GM19351 (cell line): ENCODE data around the gene SCN5A.
A peak's percentile ranks its signal among the peaks of the same experiment; 100 is the strongest.

ENCODE experiments used
- ATAC-seq: cut with Tn5 transposase; IDR thresholded peaks from one replicate; pipeline ENCODE4 v1.9.1; 2021; ENCODE audit warnings: mild to moderate bottlenecking, moderate library complexity; ENCODE audit not compliant: unreplicated experiment

Gene SCN5A

DNA sequence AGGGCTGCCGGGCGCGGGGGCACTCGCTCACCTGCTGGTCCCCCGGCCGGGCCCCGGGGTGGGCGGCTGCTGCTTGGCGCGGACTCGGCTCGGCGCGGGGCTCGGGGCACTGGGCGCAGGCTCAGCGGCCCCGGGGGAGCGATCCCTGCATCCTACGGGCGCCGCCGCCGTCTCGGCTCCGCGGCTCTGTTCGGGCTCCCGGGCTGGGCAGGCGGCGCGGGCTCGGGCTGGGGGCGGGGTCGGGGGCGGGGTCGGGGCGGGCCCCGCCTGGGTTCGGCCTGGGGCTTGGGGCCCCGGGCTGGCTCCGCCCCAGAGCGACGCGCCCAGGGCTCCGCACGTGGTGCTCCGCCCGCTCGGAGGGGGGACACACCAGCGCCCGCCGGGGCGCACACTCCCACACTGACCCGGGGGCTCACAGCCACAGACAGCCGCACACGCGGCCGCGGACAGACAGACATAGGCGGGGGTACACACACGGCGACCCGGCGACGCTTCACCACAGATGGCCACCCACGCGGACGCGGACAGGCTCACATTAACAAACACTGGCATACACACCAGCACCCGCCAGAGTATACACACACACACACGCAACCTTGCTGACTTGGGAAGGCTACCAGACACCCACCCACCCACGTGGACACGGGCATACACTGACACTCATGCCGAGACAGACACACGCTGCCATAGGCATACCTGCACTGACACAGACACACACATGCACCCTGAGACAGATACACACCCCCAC lies at the start of gene SCN5A:
Gene SCN5A (minus strand): TSS at position 188 of the 748 bp plus-strand sequence. CDS start 16,380 bp downstream, outside the sequence.
- peak; percentile 59 for ATAC-seq

DNA sequence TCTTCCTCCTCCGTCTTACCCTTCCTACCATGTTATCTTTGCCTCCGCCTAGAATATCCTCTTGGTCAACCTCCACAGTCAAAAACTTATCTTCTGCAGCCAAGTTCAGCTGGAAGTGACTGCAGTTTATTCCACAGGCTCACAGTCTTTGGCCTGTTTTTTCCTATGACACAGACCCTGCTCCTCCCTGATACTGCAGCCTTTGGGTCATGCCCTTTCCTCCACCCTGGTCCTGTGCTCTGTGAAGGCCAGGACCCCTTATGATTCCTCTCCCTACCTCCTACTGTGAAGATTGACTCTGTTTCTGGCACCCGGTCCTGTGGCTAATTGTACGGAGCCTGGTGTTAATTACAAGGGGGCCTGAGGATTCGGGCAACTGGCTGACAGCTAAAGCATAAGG lies 49.3 kb upstream of the SCN5A start:
- no peak for ATAC-seq

DNA sequence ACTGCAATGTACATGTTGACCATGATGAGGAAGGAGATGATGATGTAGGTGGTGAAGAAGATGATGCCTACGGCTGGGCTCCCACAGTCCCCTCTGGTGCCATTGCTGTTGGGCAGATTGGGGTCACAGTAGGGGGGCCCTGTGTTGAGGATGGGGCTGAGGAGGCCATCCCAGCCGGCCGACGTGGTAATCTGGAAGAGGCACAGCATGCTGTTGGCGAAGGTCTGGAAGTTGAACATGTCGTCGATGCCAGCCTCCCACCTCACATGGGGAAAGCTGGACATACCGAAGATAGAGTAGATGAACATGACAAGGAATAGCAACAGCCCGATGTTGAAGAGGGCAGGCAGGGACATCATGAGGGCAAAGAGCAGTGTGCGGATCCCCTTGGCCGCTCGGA lies 48.6 kb upstream of the SCN5A start:
- no peak for ATAC-seq

DNA sequence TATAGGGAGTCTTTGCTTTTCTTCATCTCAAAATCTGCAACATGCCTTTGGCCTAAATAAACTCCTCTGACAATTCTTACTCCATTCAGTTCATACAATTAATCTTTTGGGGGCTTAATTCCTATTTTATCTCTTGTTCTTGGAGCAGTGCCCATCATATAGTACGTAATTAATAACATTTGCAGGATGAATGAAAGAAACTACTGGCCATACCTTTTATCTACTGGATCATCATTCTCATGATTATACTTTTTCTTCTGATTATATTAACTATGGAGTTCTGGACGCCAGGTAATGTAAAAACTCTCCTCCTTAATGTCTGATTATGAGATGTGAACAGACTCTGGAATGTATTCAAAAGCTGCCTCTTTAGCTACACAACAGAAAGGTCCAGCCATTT lies 46.5 kb upstream of the SCN5A start:
- ATAC-seq, result no peak

DNA sequence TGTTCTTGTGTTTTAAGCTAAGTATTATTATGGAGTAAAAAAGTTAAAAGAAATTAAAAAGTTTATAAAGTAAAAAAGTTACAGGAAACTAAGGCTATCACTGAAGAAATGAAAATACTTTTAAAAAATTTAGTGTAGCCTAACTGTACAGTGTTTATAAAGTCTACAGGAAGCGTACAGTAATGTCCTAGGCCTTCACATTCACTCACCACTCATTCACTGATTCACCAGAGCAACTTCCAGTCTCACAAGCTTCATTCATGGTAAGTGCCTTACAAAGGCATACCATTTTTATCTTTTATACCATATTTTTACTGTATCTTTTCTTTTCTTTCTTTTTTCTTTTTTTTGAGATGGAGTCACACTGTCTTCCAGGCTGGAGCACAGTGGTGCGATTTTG lies 40.7 kb upstream of the SCN5A start:
- ATAC-seq, result no peak

DNA sequence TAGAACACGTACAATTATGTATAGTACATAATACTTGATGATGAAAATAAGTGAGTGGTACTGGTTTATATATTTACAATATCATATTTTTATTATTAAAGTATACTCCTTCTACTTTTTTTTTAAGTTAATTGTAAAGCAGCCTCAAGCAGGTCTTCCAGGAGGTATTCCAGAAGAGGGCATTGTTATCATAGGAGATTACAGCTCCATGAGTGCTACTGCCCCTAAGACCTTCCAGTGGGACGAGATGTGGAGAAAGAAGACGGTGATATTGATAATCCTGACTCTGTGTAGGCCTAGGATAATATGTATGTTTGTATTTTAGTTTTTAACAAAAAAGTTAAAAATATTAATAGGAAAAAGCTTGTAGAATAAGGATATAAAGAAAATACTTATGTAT lies 40.3 kb upstream of the SCN5A start:
- ATAC-seq, result no peak

DNA sequence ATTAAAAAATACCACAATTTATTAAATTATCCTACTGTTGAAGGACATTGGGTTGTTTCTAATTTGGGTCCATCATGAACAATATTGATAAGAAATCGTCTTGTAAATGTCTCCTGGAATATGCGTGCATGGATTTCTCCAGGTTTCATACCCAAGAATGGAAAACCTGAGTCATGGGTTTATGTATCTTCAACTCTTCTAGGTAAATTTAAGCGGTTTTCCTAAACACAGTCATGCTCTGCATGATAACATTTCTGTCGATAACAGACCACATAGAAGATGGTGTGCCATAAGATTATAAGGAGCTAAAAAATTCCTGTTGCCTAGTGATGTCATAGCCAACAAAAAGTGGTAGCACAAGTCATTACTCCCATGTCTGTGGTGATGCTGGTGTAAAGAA lies 39.9 kb upstream of the SCN5A start:
- no peak for ATAC-seq

DNA sequence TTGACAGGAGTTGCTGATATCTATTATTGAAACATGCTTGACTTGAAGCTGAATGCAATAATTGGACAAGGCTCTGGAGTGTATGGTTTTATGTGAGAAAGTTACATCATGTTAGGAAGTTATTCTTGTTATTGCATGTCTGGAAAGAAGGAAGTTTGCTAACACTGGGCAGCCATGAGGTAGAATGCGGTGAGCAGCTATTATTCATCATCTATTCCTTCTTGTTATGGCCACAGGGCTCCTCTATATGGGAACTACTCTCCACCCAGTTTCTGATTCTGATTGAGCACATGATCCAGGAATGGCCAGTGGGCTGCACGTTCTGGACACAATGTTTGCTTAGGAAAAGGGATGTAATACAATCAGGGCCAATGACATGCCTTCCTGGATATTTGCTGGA lies 37.8 kb upstream of the SCN5A start:
- no peak for ATAC-seq

DNA sequence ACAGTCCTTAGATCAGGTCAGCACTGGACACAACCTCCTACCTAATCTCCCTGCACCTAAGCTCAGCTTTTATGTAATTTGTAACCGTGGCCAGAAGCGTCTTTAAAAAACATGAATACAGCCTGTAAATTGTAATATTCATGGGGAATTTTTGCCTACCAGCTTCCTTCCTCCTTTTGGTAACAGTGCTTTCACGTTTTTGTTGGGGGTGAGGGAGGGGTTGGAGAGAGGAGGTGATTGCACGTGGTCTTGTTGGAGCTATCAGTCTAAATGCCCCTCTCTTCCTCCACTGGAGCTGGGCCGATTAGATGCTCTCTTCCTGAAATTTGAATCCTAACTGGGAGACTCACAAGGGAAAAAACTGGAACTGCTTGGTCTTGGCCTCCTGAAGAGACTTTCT lies 35.1 kb upstream of the SCN5A start:
- no peak for ATAC-seq

DNA sequence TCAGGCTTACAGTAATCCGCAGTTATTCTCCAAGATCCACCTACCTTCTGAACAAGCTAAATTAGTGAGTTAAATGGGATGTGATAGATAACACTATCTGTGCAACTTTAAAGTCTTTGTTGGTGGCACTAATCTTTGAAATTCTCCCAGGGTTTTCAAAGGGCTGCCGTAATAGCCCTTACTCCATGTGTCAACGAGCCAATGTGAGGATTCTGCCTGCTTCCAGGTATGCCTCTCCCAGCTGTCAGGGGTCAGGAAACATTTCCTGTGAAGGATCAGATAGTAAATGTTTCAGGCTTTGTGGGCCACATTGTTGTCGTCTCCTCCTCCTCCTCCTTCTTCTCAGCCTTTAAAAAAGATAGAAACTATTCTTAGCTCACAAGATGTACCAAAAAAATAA lies 20.2 kb upstream of the SCN5A start:
- no peak for ATAC-seq

DNA sequence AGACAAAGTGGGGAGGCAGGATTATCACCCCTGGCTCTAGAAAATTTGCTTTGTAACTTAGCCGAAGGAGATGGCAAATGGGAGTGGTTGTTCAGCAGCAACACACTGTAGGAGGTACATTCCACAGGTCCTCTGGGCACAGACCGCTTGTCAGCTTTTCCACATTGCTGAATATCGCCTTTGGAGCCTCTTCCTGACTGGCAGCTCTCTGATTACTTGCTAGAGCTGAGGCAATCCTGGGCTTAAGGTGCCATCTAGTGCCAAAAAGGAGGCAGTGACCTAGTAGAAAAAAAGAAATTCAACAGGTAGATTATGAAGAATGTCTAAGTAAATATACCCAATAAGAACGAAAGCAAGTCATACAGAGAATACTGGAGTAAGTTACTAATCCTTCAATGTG lies 13.1 kb upstream of the SCN5A start:
- no peak for ATAC-seq

DNA sequence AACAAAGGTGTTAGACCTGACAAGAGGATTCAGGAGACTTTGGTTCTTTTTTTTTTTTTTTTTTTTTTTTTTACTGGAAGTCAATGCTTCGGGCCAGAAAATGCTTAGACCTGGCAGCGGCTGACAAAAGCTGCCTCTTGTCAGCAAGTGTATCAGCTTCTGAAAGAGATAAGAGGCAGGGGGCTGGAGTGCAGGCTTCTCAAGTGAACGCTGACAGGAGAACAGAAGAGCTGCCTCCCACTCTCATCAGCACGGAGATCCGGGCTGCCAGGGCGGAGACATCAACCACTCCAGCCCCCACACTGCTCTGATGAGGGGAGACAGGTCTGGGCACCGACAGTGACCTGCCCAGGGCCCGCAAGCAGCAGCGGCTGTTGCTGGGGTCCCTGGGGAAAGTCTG lies 9.4 kb upstream of the SCN5A start:
- no peak for ATAC-seq

DNA sequence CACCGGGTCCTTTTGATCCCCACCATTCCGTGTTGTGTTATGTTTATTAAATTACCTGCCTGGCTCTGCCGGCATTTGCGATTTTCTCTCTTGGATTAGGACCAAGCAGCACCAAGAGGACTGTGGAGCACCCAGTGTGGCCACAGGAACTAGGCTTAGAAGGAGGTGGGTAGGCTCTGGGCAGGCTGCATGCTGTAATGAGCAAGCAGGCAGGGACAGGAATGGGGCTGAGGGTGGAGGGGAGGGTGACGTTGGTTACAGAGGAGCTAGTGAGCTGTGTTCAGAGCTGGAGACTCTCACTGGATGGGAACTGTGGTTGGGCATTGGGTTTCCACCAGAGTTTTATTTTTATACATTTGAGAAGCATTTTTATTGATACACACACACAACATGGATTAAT lies 7.9 kb upstream of the SCN5A start:
- no peak for ATAC-seq

DNA sequence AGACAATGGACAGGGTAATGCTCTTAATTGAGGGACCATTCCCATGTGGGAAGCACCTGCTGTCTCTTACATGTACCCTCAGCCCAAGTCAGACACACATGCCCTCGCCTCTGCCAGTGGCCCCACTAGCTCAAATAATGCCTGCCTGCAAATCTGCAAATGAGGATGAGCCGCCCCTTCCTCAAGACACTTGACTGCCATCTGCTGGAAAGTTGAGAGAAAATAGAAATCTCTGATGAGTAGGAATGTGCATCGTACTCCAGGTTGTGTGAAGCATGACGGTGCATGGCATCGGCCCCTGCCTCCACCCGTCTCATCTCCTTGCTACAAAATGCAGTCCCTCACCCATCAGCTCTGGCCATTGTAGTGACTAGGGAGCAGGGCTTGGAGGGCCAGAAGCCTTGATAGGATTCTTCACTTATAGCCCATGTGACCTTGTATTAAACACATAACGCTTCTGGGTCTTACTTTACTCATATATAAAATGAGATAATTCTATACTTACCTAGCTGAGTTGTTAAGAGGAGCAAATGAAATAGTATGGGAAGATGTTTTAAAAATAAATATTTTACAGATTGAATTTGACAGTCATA lies 6.3 kb upstream of the SCN5A start:
- no peak for ATAC-seq

DNA sequence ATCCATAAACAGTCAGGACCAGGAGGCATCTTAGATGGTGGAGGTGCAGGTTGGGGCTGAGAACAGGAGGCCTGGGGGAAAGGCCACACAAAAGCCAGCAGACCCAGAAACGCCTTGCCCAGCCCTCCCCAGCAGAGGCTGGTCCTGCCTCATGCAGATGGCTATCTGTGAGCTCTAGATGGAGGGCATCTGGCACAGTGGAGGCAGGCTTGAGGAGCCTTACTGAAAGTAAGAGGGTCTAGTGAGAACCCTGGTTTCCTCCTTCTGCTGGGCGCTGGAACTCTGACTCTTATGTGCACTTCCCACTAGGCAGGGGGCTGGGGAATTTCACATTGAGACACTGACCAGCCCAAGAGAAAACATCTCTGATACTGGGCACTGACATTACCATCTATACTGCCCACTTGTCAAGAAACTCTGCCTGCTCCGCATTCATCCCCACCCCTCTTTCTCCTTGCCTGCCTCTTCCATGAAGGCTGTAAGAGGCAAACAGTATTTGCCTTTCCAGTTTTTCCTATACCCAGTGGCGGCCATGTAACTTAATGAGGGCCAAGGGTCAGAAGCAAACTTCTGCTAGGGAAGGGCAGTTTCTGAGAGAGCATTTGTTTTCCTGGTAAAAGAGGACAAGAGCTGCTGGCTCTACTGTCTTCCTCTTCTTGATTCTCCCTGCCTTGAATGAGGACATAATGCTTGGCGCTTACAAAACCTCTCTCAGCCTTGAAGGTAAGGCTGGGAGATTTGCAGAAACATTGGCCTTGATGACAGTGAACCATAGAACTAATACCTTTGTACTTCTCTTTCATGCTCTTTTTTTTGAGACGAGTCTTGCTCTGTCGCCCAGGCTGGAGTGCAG lies 4.4 kb upstream of the SCN5A start:
- no peak for ATAC-seq

DNA sequence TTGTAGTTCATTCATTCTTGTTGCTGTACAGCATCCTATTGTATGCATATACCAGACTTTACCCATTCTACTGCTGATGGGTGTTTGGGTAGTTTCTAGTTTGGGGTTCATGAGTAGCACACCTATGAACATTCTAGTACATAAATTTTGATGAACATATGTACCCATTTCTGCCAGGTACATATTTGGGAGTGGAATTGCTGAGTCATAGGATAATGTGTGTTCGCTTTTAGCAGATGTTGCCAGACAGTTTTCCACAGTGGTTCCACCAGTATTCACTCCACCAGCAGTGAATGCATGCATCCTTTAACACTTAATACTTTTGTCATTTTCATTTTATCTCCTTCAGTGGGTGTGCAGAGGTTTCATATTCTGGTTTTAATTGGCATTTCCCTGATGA lies 3.4 kb upstream of the SCN5A start:
- ATAC-seq, result no peak

DNA sequence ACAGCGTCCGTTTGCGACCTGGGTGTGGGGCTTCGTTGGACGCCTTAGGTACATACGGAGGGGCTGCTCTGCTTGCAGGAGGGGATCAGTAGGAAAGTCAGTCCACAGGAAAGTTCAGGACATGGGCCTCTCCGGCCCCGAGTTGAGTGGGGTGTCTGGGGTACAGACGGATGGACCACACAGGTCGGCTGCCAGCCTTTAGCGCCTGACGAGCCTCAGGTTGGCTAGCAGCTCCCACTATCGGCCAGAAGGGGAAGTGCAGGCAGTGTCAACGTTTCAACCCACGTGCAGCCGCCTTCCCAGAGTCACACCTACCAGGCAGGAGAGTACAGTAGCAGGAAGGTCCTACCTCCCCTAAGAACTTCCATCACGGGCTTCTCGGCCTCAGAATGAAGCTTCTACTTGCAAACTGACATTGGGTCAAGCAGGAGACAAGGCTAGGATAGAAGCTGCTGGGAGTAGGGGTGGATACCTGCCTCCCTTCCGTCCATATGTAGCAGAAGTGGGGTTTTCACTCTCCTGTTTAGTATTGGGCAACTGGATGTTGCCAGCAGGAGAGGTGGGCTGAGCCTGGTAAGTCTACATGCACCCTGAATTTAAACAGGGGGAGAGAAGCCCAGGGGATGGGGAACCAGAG lies 1.8 kb upstream of the SCN5A start:
- ATAC-seq, result peak; percentile 67

DNA sequence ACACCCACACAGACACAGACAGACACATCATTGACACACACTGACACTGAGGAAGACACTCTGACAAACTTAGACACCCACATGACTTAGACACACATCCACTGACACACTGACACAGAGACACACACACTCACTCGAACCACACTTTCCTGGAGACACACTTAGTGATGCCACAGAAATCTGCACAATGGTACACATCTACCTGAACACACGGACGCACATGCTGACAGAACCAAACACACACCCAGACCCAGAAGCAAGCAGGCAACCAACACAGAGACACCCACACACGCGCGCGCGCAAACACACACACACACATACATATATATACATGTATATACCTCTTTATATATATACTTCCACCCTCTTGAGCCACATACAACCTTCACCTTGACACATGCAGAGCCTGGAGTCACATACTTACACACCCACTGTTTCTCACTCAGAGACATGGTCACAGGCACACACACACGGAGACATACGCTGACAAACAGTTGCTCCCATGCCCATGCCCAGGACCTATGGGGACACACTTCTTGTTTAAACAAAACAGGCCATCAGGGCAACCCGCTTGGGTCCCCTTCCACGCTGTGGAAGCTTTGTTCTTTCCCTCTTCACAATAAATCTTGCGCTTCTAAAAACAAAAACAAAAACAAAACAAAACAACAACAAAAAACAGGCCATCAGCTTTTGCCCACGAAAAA lies 913 bp upstream of the SCN5A start:
- no peak for ATAC-seq

DNA sequence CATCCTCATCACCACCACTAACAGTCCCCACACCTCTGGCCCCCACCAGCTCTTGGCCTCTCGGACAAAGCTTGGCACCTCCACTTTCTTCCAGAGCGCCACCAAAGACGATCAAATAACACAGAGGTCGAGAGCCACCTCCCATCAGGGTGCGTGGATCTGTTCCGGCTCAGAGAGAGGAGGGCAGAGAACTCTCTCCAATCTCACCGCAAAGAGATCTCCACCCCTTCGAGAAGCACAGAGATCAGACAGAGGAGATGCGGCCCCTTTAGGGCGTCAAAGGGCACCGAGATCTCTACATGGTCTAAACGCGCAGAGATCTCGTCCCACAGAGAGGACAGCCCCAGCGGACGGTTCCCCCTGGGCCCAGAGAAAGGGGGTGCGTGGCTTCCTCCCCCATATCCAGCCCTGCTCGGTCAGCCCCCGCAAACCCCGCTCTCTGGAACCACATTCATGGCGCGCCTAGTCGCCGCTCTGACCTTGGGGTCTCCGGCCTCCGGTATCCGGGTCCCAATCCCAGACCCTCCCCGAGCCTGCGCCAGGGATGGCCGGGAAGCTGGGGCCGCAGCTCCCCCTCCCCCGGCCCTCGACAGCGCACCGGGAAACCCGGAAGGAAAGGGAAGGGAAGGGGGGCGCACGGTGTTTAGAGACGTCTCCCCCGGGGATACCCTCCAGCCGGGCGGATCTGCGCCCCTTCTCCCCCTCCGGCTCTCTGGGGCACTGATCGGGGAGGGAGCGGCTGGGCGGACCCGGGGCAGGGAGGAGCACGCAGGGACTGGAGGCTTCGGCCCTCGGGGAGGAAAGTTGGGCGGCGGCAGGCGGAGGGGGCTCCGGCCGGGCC lies 608 bp downstream of the SCN5A start:
- no peak for ATAC-seq
